GM18502 (cell line): ENCODE measurements around the gene FASN.
A peak's percentile ranks its signal among the peaks of the same experiment; 100 is the strongest.

Experiments used
- ATAC-seq: cut with Tn5 transposase; IDR thresholded peaks from one replicate; pipeline ENCODE4 v1.9.1; 2021; ENCODE audit warnings: mild to moderate bottlenecking; ENCODE audit not compliant: unreplicated experiment, poor library complexity

The FASN gene

GRCh38 chr17:82118168-82118814 is 20.3 kb upstream of the FASN start:
- no peak for ATAC-seq

DNA sequence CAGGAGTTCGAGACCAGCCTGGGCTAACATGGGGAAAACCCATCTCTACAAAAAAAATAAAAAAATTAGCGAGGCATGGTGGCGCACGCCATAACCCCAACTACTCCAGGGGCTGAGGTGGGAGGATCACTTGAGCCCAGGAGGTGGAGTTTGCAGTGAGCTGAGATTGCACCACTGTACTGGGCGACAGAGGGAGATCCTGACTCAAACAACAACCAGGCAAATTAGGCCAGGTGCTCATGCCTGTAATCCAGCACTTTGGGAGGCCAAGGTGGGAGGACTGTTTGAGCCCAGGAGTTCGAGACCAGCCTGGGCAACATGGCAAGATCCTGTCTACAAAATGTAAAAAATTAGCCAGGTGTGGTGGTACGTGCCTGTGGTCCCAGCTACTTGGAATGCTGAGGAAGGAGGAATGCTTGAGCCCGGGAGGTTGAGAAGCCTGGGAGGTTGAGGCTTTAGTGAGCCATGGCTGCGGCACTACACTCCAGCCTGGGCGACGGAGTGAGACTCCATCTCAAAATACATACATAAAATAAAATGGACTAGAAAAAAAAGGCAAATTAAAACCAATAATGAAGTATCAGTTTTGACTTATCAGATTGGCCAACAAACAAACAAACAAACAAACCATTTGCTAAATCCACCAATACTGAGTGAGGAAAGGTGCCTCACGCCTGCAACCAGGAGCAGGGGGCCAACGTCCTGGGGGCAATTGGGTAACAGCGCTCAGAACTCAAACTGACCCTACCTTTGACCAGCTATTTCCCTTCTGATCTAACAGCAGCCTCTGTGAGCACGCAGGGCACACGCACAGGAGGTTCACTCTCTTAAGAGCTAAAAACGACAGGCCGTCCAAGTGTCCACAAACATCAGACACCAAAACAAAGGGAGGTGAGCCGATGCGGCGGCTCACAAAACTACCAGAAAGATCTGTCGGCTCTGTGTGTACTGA is 19.4 kb upstream of the FASN start:
- ATAC-seq, result no peak

DNA sequence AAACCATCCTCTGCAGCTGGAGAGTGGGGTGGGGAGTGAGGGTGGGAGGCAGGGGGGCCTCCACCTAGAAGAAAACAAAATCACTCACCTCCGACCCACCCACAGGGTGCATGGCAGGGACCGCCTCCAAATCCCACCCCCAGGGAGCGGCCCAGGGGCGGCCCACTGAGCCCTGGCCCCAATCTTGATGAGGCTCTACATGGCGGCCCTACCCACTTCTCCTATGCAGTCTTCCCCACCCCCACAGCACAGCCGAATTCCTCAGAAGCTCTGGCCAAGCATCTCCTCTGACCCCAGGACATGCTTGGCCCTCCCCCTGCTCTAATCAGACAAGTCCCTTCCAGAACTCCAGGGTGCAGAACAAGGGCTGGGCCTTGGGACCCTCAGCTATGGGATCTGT is 18.2 kb upstream of the FASN start:
- no peak for ATAC-seq

GRCh38 chr17:82114872-82115271 is 16.8 kb upstream of the FASN start:
- ATAC-seq, result no peak

GRCh38 chr17:82114447-82114846 is 16.4 kb upstream of the FASN start:
- no peak for ATAC-seq

GRCh38 chr17:82113941-82114340 is 15.9 kb upstream of the FASN start:
- no peak for ATAC-seq

- no peak for ATAC-seq
Observed at GRCh38 chr17:82113422-82113821, 15.4 kb upstream of the FASN start.

DNA sequence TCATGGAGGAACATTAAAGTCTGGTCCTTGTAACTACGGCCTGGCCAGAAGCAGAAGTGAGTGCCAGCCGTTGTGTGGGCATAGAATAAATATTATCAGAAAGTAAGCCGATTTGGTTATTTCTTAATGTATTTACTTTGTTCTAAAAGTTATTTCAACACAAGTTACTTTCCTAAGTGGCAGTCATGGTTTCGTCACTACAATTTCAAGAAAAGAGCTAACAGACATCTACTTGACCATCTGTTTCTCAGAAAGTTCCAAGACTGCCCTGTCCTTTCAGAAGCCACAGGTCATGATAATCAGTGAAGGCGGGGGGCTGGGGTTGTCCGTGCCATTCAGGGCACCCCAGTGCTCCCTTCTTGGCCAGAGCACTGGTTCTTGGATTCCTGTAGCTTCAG is 14.9 kb upstream of the FASN start:
- ATAC-seq, result no peak

DNA sequence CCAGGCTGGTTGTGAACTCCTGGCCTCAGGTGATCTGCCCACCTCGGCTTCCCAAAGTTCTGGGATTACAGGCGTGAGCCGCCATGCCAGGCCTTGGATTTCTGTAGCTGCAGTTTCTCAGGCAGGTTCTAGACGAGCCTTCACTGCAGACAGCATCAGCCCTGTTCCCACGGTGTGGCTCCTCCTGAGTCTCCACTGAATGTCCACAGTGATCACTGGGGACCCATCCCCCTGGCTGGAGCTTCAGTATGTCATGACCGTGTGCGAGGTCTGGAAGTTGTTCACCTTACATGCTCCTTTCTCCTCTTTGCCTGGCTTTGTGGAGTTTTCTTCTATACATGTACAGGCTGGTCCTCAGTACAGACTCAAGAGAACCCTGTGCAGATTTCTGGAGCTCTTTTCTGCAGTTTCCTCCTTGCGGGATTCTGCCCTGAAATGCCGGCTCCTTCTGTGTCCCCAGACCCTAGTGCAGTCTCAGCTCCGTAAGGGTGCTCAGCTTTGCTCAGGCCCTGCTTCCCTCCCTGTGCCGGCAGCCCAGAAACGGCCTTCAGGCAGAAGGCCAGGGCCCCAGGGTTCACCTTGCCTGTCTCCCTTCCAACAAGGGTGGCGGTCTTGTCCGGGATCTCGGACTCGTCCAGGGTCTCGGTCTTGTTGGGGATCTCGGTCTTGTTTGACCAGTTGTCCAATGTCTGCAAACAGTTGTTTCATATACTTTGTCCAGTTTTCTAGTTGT is 14.3 kb upstream of the FASN start:
- ATAC-seq, result no peak

GRCh38 chr17:82110298-82110697 is 12.3 kb upstream of the FASN start:
- ATAC-seq, result no peak

DNA sequence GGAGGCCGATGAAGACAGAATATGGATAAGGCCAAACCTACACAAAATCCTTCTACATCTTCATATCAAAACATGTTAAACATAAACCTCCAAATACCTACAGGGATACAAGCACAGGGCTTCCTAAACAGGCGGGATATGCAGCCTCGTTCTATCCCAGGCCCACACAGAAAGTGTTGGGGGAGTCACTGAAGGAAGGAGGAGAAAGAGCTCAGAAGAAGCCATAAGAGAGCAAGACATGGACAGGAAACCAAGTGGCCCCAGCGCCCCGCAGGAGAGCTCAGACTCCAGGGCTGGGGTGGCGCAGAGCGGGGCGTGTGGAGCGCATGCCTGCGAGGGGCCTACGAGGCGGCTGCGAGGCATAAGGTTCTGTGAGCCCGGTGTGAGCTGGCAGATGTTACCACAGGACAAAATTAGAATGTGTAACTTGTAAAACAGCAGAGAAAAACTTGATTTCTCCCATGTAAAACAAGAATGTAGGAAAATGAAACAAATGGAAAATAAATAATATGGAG is 11.0 kb upstream of the FASN start:
- no peak for ATAC-seq

DNA sequence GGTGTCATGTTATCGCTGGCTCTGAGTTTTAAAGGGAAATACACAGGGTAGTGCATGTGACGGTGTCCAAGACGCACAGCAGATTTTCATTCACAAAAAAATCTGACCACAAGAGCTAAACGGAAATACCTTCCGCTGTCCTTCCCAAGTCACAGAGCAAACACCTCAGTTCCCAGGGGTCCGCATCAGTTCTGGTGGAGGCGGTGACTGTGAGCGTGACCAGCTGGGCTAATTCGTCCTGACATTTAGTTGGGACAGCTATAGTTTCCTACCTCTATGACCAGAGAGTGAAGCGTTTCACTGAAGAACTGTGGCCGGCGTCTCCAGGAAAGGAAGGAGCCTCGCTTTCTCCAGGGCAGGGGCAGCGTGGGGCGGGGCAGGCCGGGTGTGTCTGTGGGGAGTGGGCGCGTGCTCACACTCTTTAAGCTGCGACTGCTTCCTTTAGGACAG is 10.5 kb upstream of the FASN start:
- no peak for ATAC-seq

DNA sequence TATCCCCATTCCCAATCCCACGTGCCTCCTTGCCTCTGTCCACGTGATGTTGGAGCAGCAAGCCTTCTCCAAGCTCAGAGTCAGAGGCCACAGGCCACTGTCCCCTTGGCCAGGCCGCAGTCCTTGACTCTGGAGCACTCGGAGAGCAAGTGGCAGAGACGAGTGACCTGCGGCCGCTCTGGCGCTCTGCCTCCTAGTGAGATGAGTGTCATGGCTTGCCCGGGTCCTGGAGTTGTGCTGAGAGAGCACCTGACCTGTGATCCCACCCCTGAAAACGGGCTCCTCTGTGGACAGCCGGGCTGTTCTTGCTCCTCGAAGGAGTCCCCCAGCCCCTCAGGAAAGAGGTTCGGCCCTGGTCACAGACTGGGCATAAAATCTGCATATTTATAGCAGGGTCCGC is 10.0 kb upstream of the FASN start:
- ATAC-seq, result no peak

GRCh38 chr17:82107341-82107860 is 9.4 kb upstream of the FASN start:
- ATAC-seq, result no peak

- peak; percentile 7 for ATAC-seq
Observed at GRCh38 chr17:82106688-82107305, 8.8 kb upstream of the FASN start.

DNA sequence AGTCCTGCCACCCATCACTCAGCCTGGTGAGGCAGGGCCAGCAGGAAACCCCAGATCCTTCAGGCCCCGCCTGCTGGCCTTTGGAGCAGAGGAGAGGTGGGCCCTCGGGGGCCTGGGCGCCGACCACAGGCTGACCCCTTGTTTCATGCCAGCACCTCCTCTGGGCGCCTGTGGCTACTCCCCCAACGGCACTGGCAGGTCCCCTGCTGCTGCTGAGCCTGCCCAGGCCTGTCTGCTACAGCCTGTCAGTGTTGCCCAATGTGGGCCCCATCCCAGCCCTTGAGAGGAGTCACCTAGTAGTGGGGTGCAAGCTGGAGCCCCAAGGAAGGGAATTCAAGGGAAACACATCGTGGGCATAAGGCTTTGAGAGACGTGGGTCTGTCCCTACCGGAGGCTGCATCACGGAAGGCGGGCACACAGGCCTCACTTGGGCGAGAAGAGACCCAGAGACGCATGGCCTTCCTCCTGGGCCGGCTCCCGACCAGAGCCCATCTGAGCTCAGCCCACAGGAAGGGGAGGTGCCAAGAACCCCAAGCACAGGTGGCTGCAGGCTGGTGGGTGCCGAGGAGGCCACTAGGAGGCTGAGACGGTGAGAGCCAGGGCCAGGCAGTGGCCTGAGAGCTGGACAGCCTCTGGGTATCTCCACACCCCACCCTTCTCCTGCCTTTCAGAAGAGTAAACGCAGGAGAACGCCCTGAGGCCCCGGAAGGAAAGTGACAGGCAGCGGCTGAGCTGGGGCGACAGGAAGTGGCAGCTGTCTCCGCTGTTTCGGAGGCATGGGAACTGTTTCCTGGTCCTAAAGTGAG is 8.0 kb upstream of the FASN start:
- ATAC-seq, result peak; percentile 85

DNA sequence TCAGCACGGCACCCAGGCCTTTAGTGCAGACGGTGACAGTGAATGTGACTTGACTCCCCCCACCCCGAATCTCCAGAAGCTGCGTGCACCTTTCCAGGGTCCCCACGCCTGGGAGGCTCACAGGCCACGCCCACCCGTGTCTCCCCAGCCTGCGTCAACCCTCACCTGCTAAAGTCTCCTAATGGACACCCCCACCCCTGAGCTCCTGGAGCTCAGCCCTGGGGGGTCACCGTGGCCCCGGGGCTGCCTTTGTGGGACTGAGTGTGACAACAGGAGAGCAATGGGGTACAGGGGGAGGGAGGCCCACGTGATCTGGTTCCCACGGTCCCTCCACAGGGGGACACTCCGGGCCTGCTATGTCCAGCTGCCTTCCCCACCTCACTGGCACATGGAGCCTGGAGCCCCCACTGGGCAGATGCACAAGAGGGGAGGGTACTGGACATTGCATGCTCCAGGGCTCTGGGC is 7.4 kb upstream of the FASN start:
- ATAC-seq, result no peak

GRCh38 chr17:82104797-82105416 is 6.9 kb upstream of the FASN start:
- ATAC-seq, result no peak
